Measurements from ENCODE around the gene ANP32A.

The ANP32A gene

GRCh38 chr15:68819495-68820294 lies 1.0 kb downstream of the ANP32A start:
- H3K4me3 ChIP-seq (replicated peaks; ENCODE audit: low read depth, low read length) = peak overlapping the region; percentile 91
- peak; percentile 68 for DNase-seq (ENCODE audit: low read depth)
- TF ChIP-seq CTCF (IDR thresholded peaks at IDR 0.05; ENCODE audit: low read length, missing control alignments) = no peak

- peak; percentile 45 for DNase-seq (ENCODE audit: low read depth)
- TF ChIP-seq CTCF (IDR thresholded peaks at IDR 0.05; ENCODE audit: low read length, missing control alignments) = no peak
- H3K4me3 ChIP-seq (replicated peaks; ENCODE audit: low read depth, low read length) = peak overlapping the region; percentile 91
Measured at GRCh38 chr15:68818769-68819494, 1.8 kb downstream of the ANP32A start.

- H3K4me3 ChIP-seq (replicated peaks; ENCODE audit: low read depth, low read length) = peak overlapping the region; percentile 91
- no peak for TF ChIP-seq CTCF (IDR thresholded peaks at IDR 0.05; ENCODE audit: low read length, missing control alignments)
- peak; percentile 73 for DNase-seq (ENCODE audit: low read depth)
Measured at GRCh38 chr15:68818066-68818768, 2.5 kb downstream of the ANP32A start.

- TF ChIP-seq CTCF (IDR thresholded peaks at IDR 0.05; ENCODE audit: low read length, missing control alignments) = no peak
- peak; percentile 67 for DNase-seq (ENCODE audit: low read depth)
- peak overlapping the region; percentile 91 for H3K4me3 ChIP-seq (replicated peaks; ENCODE audit: low read depth, low read length)
Measured at GRCh38 chr15:68817304-68818065, 3.2 kb downstream of the ANP32A start.

GRCh38 chr15:68816795-68817303 lies 3.8 kb downstream of the ANP32A start:
- DNase-seq (ENCODE audit: low read depth) = peak; percentile 15
- no peak for TF ChIP-seq CTCF (IDR thresholded peaks at IDR 0.05; ENCODE audit: low read length, missing control alignments)
- H3K4me3 ChIP-seq (replicated peaks; ENCODE audit: low read depth, low read length) = peak overlapping the region; percentile 91

GRCh38 chr15:68816158-68816557 lies 4.5 kb downstream of the ANP32A start:
- no peak for TF ChIP-seq CTCF (IDR thresholded peaks at IDR 0.05; ENCODE audit: low read length, missing control alignments)
- H3K4me3 ChIP-seq (replicated peaks; ENCODE audit: low read depth, low read length) = no peak overlapping the region
- DNase-seq (ENCODE audit: low read depth) = no peak
